WERI-Rb-1 (cell line): ENCODE measurements around the gene AGO1.

ENCODE experiments used
- DNase-seq: peaks from one replicate; pipeline ENCODE4 v3.0.0-alpha.2; 2020
- H3K27ac ChIP-seq: fragments of 250-450 bp; sonication (Bioruptor Pico); 2 replicates; pipeline ENCODE4 v1.5.1; 2020; ENCODE audit warnings: mild to moderate bottlenecking, moderate library complexity
- H3K27me3 ChIP-seq: fragments of 250-450 bp; sonication (Bioruptor Pico); 2 replicates; pipeline ENCODE4 v1.5.1; 2021; ENCODE audit warnings: mild to moderate bottlenecking, low read depth, moderate library complexity; ENCODE audit not compliant: insufficient read depth, severe bottlenecking
- H3K36me3 ChIP-seq: fragments of 250-450 bp; sonication (Bioruptor Pico); 2 replicates; pipeline ENCODE4 v1.5.1; 2020; ENCODE audit warnings: mild to moderate bottlenecking, moderate library complexity
- H3K4me3 ChIP-seq: 2 replicates; pipeline ENCODE4 v1.5.1; 2011; ENCODE audit warnings: low read depth, mild to moderate bottlenecking, control low read depth, low read length
- H3K9me3 ChIP-seq: fragments of 250-450 bp; sonication (Bioruptor Pico); 2 replicates; pipeline ENCODE4 v1.5.1; 2021; ENCODE audit warnings: mild to moderate bottlenecking, moderate library complexity; ENCODE audit not compliant: severe bottlenecking
- TF ChIP-seq, protein P1 (sequence below): IDR thresholded peaks from 2 replicates; pipeline ENCODE4 v1.5.1; 2011; ENCODE audit warnings: low read depth, mild to moderate bottlenecking, control low read depth, inconsistent platforms, low read length

The AGO1 gene

DNA sequence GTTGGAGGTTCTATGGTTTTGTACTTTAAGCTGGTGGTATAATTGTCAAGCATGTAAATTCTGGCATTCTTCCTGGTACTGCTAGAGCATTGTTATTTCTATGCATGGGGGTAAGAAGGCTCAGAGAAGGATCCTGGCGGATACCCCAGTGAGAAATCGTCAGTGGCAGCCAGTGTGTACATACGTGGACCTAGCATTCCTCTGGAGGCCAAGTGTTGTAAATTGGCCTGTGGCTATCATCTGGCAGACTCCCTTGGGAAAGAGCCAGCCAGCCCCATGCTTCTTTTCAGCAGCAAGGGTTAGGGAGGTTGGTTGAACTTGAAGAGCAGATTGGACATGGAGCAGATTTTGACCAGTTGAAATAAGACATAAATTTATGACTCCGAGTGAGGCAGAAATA lies 42.7 kb downstream of the AGO1 start:
- no peak overlapping the region for H3K4me3 ChIP-seq
- H3K36me3 ChIP-seq = peaks cover 30% of the 10 kb centered on the region
- H3K27me3 ChIP-seq = no peaks in the 10 kb centered on the region
- DNase-seq = no peak
- no peak overlapping the region for H3K27ac ChIP-seq
- no peaks in the 10 kb centered on the region for H3K9me3 ChIP-seq
- TF ChIP-seq, protein P1, sequence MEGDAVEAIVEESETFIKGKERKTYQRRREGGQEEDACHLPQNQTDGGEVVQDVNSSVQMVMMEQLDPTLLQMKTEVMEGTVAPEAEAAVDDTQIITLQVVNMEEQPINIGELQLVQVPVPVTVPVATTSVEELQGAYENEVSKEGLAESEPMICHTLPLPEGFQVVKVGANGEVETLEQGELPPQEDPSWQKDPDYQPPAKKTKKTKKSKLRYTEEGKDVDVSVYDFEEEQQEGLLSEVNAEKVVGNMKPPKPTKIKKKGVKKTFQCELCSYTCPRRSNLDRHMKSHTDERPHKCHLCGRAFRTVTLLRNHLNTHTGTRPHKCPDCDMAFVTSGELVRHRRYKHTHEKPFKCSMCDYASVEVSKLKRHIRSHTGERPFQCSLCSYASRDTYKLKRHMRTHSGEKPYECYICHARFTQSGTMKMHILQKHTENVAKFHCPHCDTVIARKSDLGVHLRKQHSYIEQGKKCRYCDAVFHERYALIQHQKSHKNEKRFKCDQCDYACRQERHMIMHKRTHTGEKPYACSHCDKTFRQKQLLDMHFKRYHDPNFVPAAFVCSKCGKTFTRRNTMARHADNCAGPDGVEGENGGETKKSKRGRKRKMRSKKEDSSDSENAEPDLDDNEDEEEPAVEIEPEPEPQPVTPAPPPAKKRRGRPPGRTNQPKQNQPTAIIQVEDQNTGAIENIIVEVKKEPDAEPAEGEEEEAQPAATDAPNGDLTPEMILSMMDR = no peak

DNA sequence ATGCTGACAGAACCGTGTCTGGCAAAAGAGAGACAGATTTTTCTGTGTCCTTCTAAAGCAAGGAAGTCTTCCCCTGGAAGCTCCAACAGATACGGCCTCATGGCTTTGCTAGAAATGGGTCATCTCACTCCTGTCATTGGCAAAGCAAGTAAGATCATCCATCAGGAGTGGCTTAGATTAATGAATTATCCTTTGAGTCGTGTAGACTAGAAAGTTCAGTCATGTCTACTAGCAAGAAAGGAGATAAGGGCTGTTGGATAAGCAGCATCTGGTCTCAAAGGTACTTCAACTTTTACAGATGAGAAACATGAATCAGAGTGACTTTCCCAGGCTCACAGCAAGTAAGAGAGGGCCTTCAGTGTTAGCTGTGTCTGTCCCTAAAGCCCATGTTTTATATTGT lies 44.5 kb downstream of the AGO1 start:
- TF ChIP-seq, protein P1 = no peak
- no peak for DNase-seq
- Histone ChIP-seq H3K27me3 (no peaks in the 10 kb centered on the region), H3K4me3 (no peak overlapping the region), H3K27ac (no peak overlapping the region), H3K36me3 (peaks cover 17% of the 10 kb centered on the region), H3K9me3 (no peaks in the 10 kb centered on the region)

DNA sequence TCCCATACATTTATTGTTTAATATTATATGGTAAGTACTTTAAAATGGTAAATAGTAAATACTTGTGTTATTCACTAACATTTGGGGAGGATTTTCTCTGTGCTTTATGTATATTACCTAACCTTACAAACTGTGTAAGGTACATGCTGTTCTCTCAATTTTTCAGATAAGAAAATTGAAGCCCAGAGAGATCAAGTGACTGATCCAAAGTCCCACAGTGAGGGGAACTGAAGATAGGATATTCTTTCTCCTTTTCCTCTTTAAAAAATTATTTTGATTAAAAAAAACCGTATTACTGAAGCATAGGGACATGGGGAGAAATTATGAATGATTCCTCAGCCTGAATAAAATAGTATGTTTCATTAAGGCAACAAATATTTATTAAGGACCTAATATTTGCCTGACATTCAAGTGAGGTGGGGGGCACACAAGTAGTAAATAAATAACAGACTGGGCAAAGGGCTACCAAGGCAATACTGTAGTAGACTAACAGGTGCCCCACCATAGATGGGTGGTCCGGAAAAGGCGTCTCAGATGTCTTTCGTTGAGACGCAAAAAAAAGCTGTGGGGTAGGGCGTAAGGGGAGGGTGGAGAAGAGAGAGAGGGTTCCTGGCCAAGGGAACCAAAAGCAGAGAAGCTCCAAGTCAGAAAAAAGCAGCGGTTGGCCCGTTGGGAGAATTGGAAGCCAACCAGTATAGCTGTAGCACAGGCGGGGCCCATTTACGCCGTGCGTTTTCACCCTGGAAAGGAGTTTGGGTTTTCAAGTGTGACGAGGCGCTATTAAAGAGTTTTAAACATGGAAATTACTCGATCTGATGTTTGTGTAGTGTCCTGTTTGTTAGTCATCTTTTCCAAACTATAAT lies 47.0 kb downstream of the AGO1 start:
- H3K27ac ChIP-seq = peak overlapping the region; percentile 87
- TF ChIP-seq, protein P1 = no peak
- no peaks in the 10 kb centered on the region for H3K9me3 ChIP-seq
- peak; percentile 18 for DNase-seq
- peak overlapping the region; percentile 66 for H3K4me3 ChIP-seq
- H3K36me3 ChIP-seq = no peaks in the 10 kb centered on the region; the same call in 1 of the 2 replicates
- H3K27me3 ChIP-seq = no peaks in the 10 kb centered on the region

DNA sequence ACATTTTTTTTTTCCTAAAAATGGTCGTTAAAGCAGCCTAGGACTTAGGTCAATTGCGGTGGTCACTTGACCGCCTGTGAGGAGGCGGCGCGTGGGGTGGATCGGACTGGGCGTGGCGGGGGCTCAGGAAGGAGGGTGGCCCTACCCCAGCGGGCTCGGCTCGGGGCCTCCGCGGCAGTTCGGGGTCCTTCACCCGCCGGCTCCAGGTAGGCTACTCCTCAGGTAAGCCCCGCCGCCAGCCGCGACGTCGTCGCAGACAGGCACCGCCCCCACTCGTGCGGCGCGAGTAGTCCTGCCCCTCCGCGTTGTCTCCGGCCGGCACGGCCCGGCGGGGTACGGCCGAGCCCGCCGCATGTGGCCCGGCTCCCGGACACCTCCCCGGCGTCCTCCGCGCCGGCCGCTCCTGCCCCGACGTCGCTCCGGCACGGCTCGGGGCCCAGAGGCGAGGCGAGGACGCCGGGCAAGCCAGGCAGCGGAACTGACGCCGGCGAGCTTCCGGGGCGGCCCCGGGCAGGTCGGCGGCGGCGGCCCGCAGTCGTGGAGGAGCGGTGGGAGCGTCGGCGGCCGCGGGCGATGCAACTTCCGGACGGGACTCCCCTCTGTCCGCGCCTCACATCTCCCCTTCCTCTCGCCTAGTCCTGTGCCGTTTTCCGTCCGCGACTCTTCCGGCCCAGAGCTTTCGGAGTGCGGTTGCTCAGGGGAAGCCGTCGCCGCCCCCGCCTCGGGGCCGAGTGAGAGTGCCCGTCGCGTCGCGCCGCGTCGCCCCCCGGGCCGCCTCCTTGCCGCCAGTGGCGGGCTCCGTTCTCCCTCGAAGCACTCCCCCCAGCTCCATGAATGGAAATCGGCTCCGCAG lies 47.8 kb downstream of the AGO1 start, which contains the start of gene AGO3:
Gene AGO3 (plus strand): TSS at position 513 of the 853 bp plus-strand sequence. CDS start 322 bp downstream, at position 835.
- Histone ChIP-seq H3K4me3 (peak within 1 kb of the TSS; percentile 66), H3K36me3 (no peaks in the 10 kb centered on the region; the same call in 1 of the 2 replicates), H3K27ac (peak within 1 kb of the TSS; percentile 87), H3K27me3 (no peaks in the 10 kb centered on the region), H3K9me3 (no peaks in the 10 kb centered on the region)
- TF ChIP-seq, protein P1 = no peak
- peak; percentile 80 for DNase-seq

DNA sequence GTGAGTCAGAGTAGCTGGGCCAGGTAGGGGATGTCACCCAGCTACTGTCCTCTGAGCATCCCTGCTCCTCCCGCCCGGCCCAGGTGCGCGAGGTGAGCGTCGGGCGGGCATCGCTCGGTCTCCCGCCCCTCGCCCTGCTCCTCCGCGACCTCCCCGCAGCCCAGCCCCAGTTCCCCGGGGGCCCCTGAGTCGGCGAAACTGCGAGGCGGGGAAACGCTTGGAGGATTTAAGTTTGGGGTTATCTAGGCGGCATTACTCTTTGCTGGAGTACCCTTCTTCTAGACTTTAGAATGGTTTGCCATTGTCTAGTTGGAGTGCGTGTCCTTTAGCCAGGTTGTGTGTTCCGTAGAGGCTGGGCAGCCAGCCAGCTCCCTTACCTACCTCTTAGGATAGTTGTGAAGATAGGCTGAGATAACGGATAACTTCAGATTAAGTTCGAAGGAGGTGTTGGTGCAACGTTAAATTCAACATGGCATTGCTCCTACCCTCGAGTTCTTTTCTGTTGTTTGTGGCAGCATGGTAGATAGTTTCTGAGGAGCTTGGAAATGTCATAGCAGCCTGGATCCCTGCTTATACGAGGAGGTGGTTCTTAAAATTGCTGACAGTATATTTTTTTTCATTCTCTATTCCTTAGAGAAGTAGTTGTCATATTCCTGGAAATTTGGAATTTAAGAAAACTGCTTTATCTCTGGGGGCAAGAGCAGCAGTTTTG lies 48.6 kb downstream of the AGO1 start:
- Histone ChIP-seq H3K27ac (peak overlapping the region; percentile 87), H3K9me3 (no peaks in the 10 kb centered on the region), H3K27me3 (no peaks in the 10 kb centered on the region), H3K36me3 (no peaks in the 10 kb centered on the region), H3K4me3 (peak overlapping the region; percentile 66)
- no peak for DNase-seq
- TF ChIP-seq, protein P1 = no peak
